HCT116 (cell line): ENCODE measurements around the gene RAB3C. TPM values are rescaled to one million over a fixed set of nuclear protein-coding genes. Genes with fewer than 3 reads are reported as not detected.

Experiments used
- ATAC-seq: fragments of 200-7000 bp; cut with Tn5 transposase; 2 replicates; pipeline ENCODE4 v1.9.1; 2020; ENCODE audit warnings: mild to moderate bottlenecking, moderate library complexity
- BruUV-seq: library from RNA; stranded (reverse); fragments of 400-500 nt; replicated peaks from 2 replicates; lab custom pipeline; 2021; lab: Mats Ljungman, UMichigan
- CTCF ChIA-PET: fragments of 300-600 bp; sonication (Branson Sonifier 250); formaldehyde crosslinking; loops from one replicate; lab custom pipeline; 2021; ENCODE audit warnings: antibody characterized with exemption; lab: Charles Lee
- POLR2A ChIA-PET: fragments of 300-600, 350-600 bp; sonication (Branson Sonifier 250); formaldehyde crosslinking; loops from one replicate; lab custom pipeline; 2021; ENCODE audit warnings: antibody characterized with exemption; lab: Charles Lee
- RAD21 ChIA-PET, 2 experiments: fragments of 300-600 bp; sonication (Branson Sonifier 250); formaldehyde crosslinking; loops; one replicate each; lab custom pipeline; 2023; ENCODE audit warnings: low total read pairs in 2 of 2; ENCODE audit not compliant: uncharacterized antibody in 2 of 2, unreplicated experiment in 2 of 2, low non-redundant PET in 1 of 2; lab: Charles Lee
- DNase-seq: peaks from one replicate; pipeline ENCODE4 v3.0.0-alpha.2; 2010; ENCODE audit warnings: low read depth, low spot score
- H2AFZ ChIP-seq: fragments of 200-600 bp; shearing (Covaris generic), sonication (generic); 2 replicates; pipeline ENCODE4 v1.6.1; 2017; ENCODE audit warnings: low read depth, mixed run types, mixed read lengths, antibody characterized with exemption, low read length; ENCODE audit not compliant: poor library complexity, severe bottlenecking
- H3K27ac ChIP-seq: 2 replicates; pipeline ENCODE4 v1.5.1; 2012; ENCODE audit warnings: low read depth, low read length
- H3K27me3 ChIP-seq: fragments of 200-600 bp; sonication (generic); 2 replicates; pipeline ENCODE4 v1.6.1; 2016; ENCODE audit warnings: mixed run types, low read length, mixed read lengths; ENCODE audit not compliant: insufficient read depth
- H3K36me3 ChIP-seq, 2 experiments: fragments of 200-500 bp in 1 of 2; fragments of 200-600 bp in 1 of 2; sonication (Bioruptor generic) in 1 of 2; sonication (generic) in 1 of 2; 2 replicates each; pipeline versions ENCODE4 v1.5.1 to v1.6.1; 2014 to 2016; ENCODE audit warnings: low read length in 2 of 2, inconsistent platforms in 1 of 2, mixed read lengths in 1 of 2, mixed run types in 1 of 2; ENCODE audit not compliant: insufficient read depth in 2 of 2, control insufficient read depth in 1 of 2
- H3K4me1 ChIP-seq, 2 experiments: fragments of 200-600 bp in 1 of 2; sonication (generic) in 1 of 2; 2 replicates each; pipeline versions ENCODE4 v1.5.1 to v1.6.1; 2012 to 2017; ENCODE audit warnings: low read length in 2 of 2, inconsistent platforms in 1 of 2, mild to moderate bottlenecking in 1 of 2, mixed read lengths in 1 of 2, mixed run types in 1 of 2, moderate library complexity in 1 of 2; ENCODE audit not compliant: insufficient read depth in 2 of 2, control insufficient read depth in 1 of 2
- H3K4me2 ChIP-seq: fragments of 200-600 bp; sonication (generic); 2 replicates; pipeline ENCODE4 v1.6.1; 2017; ENCODE audit warnings: mixed run types, low read length, mixed read lengths
- H3K4me3 ChIP-seq, 2 experiments: fragments of 200-600 bp in 1 of 2; sonication (generic) in 1 of 2; replicated peaks in 1 of 2; 2 replicates each; pipeline ENCODE4 v1.5.1; 2011 to 2016; ENCODE audit warnings: low read length in 2 of 2, control low read depth in 1 of 2, low read depth in 1 of 2, mild to moderate bottlenecking in 1 of 2, mixed read lengths in 1 of 2, mixed run types in 1 of 2
- H3K79me2 ChIP-seq: fragments of 200-600 bp; sonication (generic); 2 replicates; pipeline ENCODE4 v1.6.1; 2017; ENCODE audit warnings: mild to moderate bottlenecking, mixed run types, low read length, moderate library complexity, mixed read lengths; ENCODE audit not compliant: insufficient read depth
- H3K9ac ChIP-seq: fragments of 200-600 bp; sonication (generic); 2 replicates; pipeline ENCODE4 v1.6.1; 2016; ENCODE audit warnings: low read length, mixed read lengths
- H3K9me2 ChIP-seq: fragments of 200-600 bp; sonication (generic), shearing (Covaris generic); 2 replicates; pipeline ENCODE4 v1.6.1; 2017; ENCODE audit warnings: mixed run types, mild to moderate bottlenecking, moderate library complexity; ENCODE audit not compliant: insufficient read depth
- H3K9me3 ChIP-seq, 2 experiments: fragments of 200-500 bp in 1 of 2; fragments of 200-600 bp in 1 of 2; sonication (Bioruptor generic) in 1 of 2; sonication (generic) in 1 of 2; 2 replicates each; pipeline ENCODE4 v1.6.1; 2014 to 2017; ENCODE audit warnings: low read length in 2 of 2, mixed read lengths in 2 of 2, inconsistent platforms in 1 of 2, low read depth in 1 of 2, mild to moderate bottlenecking in 1 of 2, mixed run types in 1 of 2, moderate library complexity in 1 of 2; ENCODE audit not compliant: control insufficient read depth in 1 of 2, insufficient read depth in 1 of 2
- H4K20me1 ChIP-seq: fragments of 200-600 bp; sonication (generic), shearing (Covaris generic); 2 replicates; pipeline ENCODE4 v1.6.1; 2017; ENCODE audit warnings: mixed run types, mild to moderate bottlenecking, moderate library complexity; ENCODE audit not compliant: insufficient read depth
- CBX3 ChIP-seq: IDR thresholded peaks from 2 replicates; pipeline ENCODE4 v1.6.1; 2012; ENCODE audit warnings: low read depth
- EZH2 ChIP-seq: fragments of 200-600 bp; sonication (generic); IDR thresholded peaks from 2 replicates; pipeline ENCODE4 v1.6.1; 2017; ENCODE audit warnings: antibody characterized with exemption, mixed run types
- EZH2phosphoT487 ChIP-seq: fragments of 200-600 bp; IDR thresholded peaks from 2 replicates; pipeline ENCODE4 v1.6.1; 2018; ENCODE audit warnings: antibody characterized with exemption, borderline replicate concordance
- FOSL1 ChIP-seq: IDR thresholded peaks from 2 replicates; pipeline ENCODE4 v1.6.1; 2012; ENCODE audit warnings: low read depth
- JUND ChIP-seq: IDR thresholded peaks from 2 replicates; pipeline ENCODE4 v1.6.1; 2012
- POLR2AphosphoS5 ChIP-seq: IDR thresholded peaks from 2 replicates; pipeline ENCODE4 v1.6.1; 2011; ENCODE audit warnings: mild to moderate bottlenecking, low read depth, low read length, moderate library complexity
- SIN3A ChIP-seq: IDR thresholded peaks from 2 replicates; pipeline ENCODE4 v1.6.1; 2012; ENCODE audit warnings: low read depth
- SP1 ChIP-seq: IDR thresholded peaks from 2 replicates; pipeline ENCODE4 v1.6.1; 2012; ENCODE audit warnings: low read depth
- TCF7L2 ChIP-seq: IDR thresholded peaks from 2 replicates; pipeline ENCODE4 v1.7.0; 2011; ENCODE audit warnings: borderline replicate concordance, inconsistent platforms; ENCODE audit not compliant: insufficient read depth, insufficient read length; ENCODE audit errors: extremely low read depth
- ZFX ChIP-seq: fragments of 450-650 bp; IDR thresholded peaks from 2 replicates; pipeline ENCODE4 v1.6.1; 2017
- ZNF274 ChIP-seq: fragments of 200-500 bp; sonication (Bioruptor generic); IDR thresholded peaks from 2 replicates; pipeline ENCODE4 v1.6.1; 2014; ENCODE audit warnings: mild to moderate bottlenecking, low read depth, low read length, inconsistent platforms
- intact Hi-C: fragments of 100-400 bp; cut with micrococcal nuclease; formaldehyde crosslinking; loops from 2 replicates; pipeline ENCODE4 v1.10.0; 2022
- total RNA-seq: library from RNA; stranded (reverse); gene quantifications from one replicate; pipeline ENCODE4 v1.2.1, GENCODE V29; 2021; ENCODE audit not compliant: unreplicated experiment
- TF ChIP-seq, protein P1 (sequence below): IDR thresholded peaks from 2 replicates; pipeline ENCODE4 v1.6.1; 2012
- TF ChIP-seq, protein P2 (sequence below): IDR thresholded peaks from 2 replicates; pipeline ENCODE4 v1.6.1; 2012; ENCODE audit warnings: low read depth
- TF ChIP-seq, protein P3 (sequence below): IDR thresholded peaks from 2 replicates; pipeline ENCODE4 v1.6.1; 2011; ENCODE audit warnings: mild to moderate bottlenecking, low read length, moderate library complexity; ENCODE audit not compliant: insufficient replicate concordance; ENCODE audit errors: extremely low read depth
- TF ChIP-seq, protein P4 (sequence below): IDR thresholded peaks from 2 replicates; pipeline ENCODE4 v1.6.1; 2012

RAB3C gene
- total RNA-seq, 1 experiment from 2014 or later, result not detected

DNA sequence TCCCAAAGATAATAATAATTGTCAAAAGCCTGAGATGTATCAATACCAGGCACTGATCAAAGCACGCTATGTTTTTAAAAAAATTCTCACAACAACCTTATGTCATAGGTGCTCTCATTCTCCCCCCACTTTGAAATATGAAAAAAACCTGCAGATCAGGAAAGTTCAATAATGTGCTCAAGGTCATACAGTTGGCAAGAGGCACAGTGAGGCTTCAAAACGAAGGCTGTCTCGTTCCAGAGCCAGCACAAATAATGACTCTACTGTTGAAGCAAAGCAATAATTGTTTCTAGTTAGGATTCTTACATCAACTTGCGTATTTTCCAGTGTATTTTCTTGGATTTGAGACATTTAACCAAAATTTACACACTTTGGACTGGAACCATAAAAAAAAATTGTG, 88.3 kb downstream of the RAB3C start:
- no peak for ATAC-seq
- Histone ChIP-seq H2AFZ (no peak overlapping the region), H3K27me3 (peaks cover 9% of the 10 kb centered on the region), H3K4me1 (no peaks in the 10 kb centered on the region), H3K4me3 (no peak overlapping the region), H3K4me2 (no peak overlapping the region), H3K36me3 (no peaks in the 10 kb centered on the region), H3K9ac (no peak overlapping the region), H3K79me2 (no peaks in the 10 kb centered on the region), H3K9me2 (no peaks in the 10 kb centered on the region), H3K9me3 (no peaks in the 10 kb centered on the region), H4K20me1 (no peaks in the 10 kb centered on the region), H3K27ac (no peak overlapping the region)
- CTCF ChIA-PET, result no interaction called here
- intact Hi-C loops, result no loop called here
- BruUV-seq, result no TSS peak
- TF ChIP-seq, protein P1, sequence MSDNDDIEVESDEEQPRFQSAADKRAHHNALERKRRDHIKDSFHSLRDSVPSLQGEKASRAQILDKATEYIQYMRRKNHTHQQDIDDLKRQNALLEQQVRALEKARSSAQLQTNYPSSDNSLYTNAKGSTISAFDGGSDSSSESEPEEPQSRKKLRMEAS, result no peak
- TF ChIP-seq SP1 (no peak), ZNF274 (no peak), EZH2phosphoT487 (no peak), FOSL1 (no peak), EZH2 (no peak), SIN3A (no peak), POLR2AphosphoS5 (no peak), JUND (no peak), TCF7L2 (no peak), CBX3 (no peak), ZFX (no peak)
- TF ChIP-seq, protein P2, sequence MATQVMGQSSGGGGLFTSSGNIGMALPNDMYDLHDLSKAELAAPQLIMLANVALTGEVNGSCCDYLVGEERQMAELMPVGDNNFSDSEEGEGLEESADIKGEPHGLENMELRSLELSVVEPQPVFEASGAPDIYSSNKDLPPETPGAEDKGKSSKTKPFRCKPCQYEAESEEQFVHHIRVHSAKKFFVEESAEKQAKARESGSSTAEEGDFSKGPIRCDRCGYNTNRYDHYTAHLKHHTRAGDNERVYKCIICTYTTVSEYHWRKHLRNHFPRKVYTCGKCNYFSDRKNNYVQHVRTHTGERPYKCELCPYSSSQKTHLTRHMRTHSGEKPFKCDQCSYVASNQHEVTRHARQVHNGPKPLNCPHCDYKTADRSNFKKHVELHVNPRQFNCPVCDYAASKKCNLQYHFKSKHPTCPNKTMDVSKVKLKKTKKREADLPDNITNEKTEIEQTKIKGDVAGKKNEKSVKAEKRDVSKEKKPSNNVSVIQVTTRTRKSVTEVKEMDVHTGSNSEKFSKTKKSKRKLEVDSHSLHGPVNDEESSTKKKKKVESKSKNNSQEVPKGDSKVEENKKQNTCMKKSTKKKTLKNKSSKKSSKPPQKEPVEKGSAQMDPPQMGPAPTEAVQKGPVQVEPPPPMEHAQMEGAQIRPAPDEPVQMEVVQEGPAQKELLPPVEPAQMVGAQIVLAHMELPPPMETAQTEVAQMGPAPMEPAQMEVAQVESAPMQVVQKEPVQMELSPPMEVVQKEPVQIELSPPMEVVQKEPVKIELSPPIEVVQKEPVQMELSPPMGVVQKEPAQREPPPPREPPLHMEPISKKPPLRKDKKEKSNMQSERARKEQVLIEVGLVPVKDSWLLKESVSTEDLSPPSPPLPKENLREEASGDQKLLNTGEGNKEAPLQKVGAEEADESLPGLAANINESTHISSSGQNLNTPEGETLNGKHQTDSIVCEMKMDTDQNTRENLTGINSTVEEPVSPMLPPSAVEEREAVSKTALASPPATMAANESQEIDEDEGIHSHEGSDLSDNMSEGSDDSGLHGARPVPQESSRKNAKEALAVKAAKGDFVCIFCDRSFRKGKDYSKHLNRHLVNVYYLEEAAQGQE, result no peak
- TF ChIP-seq, protein P3, sequence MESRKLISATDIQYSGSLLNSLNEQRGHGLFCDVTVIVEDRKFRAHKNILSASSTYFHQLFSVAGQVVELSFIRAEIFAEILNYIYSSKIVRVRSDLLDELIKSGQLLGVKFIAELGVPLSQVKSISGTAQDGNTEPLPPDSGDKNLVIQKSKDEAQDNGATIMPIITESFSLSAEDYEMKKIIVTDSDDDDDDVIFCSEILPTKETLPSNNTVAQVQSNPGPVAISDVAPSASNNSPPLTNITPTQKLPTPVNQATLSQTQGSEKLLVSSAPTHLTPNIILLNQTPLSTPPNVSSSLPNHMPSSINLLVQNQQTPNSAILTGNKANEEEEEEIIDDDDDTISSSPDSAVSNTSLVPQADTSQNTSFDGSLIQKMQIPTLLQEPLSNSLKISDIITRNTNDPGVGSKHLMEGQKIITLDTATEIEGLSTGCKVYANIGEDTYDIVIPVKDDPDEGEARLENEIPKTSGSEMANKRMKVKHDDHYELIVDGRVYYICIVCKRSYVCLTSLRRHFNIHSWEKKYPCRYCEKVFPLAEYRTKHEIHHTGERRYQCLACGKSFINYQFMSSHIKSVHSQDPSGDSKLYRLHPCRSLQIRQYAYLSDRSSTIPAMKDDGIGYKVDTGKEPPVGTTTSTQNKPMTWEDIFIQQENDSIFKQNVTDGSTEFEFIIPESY, result no peak
- TF ChIP-seq, protein P4, sequence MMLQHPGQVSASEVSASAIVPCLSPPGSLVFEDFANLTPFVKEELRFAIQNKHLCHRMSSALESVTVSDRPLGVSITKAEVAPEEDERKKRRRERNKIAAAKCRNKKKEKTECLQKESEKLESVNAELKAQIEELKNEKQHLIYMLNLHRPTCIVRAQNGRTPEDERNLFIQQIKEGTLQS, result no peak
- RAD21 ChIA-PET, result no interaction called here
- POLR2A ChIA-PET, result no interaction called here
- no peak for DNase-seq
